Measurements from ENCODE around the gene HPS1. TPM values are rescaled to one million over a fixed set of nuclear protein-coding genes. Genes with fewer than 3 reads are reported as not detected.

Gene HPS1
- polyA plus RNA-seq, 2 of the 4 experiments (the other 2 are of a cell fraction): 25.1 to 28.2 TPM

DNA sequence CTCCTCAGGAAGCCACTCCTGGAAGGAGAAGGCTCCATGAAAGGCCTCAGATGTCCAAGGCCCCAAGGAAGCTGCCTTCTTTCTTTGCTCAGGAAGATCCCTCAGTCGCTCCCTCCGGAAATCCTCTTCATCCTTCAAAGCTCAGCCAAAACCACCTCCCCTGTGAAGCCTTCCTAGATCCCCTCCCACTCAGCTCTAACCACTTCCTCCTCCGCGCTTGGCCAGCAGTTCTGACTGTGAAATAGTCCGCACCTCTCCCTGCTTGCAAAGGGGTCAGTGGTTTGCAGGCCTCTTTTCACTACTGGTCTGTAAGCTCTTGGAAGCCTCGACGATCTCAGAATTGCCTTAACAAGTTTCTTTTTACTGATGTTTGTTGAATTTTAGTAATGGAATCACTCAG is 55.7 kb downstream of the HPS1 start:
- ChIA-PET POLR2A (interaction anchor here (1.6 kb wide), 1 partner anchor 24 kb away, joined by 3 read pairs; the partner anchor contains the start of gene PYROXD2), CTCF (no interaction called here)
- Histone ChIP-seq H3K4me3 (no peak overlapping the region), H3K4me2 (no peak overlapping the region), H3K27ac (no peak overlapping the region), H3K9me3 (no peaks in the 10 kb centered on the region), H3K4me1 (no peaks in the 10 kb centered on the region)
- DNase-seq (ENCODE audit: low read depth in 1 of 2, low spot score in 1 of 2) (no peak), FAIRE-seq (no peak), ATAC-seq (no peak)
- WGBS (ENCODE audit: missing lambda C conversion rate): 87% methylated on average over 7 of the region's 7 CpGs
- TF ChIP-seq, protein P1, sequence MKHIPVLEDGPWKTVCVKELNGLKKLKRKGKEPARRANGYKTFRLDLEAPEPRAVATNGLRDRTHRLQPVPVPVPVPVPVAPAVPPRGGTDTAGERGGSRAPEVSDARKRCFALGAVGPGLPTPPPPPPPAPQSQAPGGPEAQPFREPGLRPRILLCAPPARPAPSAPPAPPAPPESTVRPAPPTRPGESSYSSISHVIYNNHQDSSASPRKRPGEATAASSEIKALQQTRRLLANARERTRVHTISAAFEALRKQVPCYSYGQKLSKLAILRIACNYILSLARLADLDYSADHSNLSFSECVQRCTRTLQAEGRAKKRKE (CRISPR knock-in tag; IDR thresholded peaks at IDR 0.05; ENCODE audit: low read depth): no peak
- no peak for TF ChIP-seq CEBPB (IDR thresholded peaks at IDR 0.05)
- TF ChIP-seq EHMT2 (IDR thresholded peaks at IDR 0.05; ENCODE audit: low read depth): no peak
- TF ChIP-seq MYC (IDR thresholded peaks at IDR 0.05; ENCODE audit: borderline replicate concordance, low read length): no peak
- TF ChIP-seq, protein P2, sequence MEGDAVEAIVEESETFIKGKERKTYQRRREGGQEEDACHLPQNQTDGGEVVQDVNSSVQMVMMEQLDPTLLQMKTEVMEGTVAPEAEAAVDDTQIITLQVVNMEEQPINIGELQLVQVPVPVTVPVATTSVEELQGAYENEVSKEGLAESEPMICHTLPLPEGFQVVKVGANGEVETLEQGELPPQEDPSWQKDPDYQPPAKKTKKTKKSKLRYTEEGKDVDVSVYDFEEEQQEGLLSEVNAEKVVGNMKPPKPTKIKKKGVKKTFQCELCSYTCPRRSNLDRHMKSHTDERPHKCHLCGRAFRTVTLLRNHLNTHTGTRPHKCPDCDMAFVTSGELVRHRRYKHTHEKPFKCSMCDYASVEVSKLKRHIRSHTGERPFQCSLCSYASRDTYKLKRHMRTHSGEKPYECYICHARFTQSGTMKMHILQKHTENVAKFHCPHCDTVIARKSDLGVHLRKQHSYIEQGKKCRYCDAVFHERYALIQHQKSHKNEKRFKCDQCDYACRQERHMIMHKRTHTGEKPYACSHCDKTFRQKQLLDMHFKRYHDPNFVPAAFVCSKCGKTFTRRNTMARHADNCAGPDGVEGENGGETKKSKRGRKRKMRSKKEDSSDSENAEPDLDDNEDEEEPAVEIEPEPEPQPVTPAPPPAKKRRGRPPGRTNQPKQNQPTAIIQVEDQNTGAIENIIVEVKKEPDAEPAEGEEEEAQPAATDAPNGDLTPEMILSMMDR (IDR thresholded peaks at IDR 0.05): no peak
- TF ChIP-seq JUN (IDR thresholded peaks at IDR 0.05): no peak
- TF ChIP-seq JUNB (IDR thresholded peaks at IDR 0.05): no peak
- no peak for TF ChIP-seq ZC3H11A (IDR thresholded peaks at IDR 0.05)
- TF ChIP-seq, protein P3, sequence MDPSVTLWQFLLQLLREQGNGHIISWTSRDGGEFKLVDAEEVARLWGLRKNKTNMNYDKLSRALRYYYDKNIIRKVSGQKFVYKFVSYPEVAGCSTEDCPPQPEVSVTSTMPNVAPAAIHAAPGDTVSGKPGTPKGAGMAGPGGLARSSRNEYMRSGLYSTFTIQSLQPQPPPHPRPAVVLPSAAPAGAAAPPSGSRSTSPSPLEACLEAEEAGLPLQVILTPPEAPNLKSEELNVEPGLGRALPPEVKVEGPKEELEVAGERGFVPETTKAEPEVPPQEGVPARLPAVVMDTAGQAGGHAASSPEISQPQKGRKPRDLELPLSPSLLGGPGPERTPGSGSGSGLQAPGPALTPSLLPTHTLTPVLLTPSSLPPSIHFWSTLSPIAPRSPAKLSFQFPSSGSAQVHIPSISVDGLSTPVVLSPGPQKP (IDR thresholded peaks at IDR 0.05; ENCODE audit: low read depth, low read length): no peak
- TF ChIP-seq, protein P4, sequence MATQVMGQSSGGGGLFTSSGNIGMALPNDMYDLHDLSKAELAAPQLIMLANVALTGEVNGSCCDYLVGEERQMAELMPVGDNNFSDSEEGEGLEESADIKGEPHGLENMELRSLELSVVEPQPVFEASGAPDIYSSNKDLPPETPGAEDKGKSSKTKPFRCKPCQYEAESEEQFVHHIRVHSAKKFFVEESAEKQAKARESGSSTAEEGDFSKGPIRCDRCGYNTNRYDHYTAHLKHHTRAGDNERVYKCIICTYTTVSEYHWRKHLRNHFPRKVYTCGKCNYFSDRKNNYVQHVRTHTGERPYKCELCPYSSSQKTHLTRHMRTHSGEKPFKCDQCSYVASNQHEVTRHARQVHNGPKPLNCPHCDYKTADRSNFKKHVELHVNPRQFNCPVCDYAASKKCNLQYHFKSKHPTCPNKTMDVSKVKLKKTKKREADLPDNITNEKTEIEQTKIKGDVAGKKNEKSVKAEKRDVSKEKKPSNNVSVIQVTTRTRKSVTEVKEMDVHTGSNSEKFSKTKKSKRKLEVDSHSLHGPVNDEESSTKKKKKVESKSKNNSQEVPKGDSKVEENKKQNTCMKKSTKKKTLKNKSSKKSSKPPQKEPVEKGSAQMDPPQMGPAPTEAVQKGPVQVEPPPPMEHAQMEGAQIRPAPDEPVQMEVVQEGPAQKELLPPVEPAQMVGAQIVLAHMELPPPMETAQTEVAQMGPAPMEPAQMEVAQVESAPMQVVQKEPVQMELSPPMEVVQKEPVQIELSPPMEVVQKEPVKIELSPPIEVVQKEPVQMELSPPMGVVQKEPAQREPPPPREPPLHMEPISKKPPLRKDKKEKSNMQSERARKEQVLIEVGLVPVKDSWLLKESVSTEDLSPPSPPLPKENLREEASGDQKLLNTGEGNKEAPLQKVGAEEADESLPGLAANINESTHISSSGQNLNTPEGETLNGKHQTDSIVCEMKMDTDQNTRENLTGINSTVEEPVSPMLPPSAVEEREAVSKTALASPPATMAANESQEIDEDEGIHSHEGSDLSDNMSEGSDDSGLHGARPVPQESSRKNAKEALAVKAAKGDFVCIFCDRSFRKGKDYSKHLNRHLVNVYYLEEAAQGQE (IDR thresholded peaks at IDR 0.05): no peak

DNA sequence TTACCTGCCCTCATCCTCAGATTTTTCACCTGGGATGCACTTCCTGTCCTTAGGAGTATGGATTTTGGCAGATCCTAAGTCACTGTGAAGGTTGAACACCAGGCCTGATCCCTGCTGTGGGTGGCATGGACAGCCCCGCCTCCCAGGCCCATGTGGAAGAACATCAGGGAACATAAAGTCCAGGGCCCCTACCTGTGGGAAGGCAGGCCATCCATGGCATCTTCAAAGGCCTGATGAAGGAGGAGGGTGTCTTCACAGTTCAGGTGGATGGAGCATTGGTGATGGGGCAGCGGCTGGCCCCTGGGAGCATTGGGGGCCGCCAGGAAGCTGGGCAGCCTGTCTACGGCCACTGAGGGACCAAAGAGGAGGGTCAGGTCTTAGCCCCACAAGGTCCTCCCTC is 56.3 kb downstream of the HPS1 start:
- FAIRE-seq (no peak), ATAC-seq (no peak), DNase-seq (ENCODE audit: low read depth in 1 of 2, low spot score in 1 of 2) (no peak)
- H3K4me1 ChIP-seq: no peaks in the 10 kb centered on the region
- no peaks in the 10 kb centered on the region for H3K9me3 ChIP-seq
- no peak overlapping the region for H3K4me2 ChIP-seq
- H3K4me3 ChIP-seq: no peak overlapping the region
- CTCF ChIA-PET: no interaction called here
- H3K27ac ChIP-seq: no peak overlapping the region
- POLR2A ChIA-PET: no interaction called here
- WGBS (ENCODE audit: missing lambda C conversion rate): 65% methylated on average over 3 of the region's 4 CpGs
- TF ChIP-seq, protein P5, sequence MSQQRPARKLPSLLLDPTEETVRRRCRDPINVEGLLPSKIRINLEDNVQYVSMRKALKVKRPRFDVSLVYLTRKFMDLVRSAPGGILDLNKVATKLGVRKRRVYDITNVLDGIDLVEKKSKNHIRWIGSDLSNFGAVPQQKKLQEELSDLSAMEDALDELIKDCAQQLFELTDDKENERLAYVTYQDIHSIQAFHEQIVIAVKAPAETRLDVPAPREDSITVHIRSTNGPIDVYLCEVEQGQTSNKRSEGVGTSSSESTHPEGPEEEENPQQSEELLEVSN (IDR thresholded peaks at IDR 0.05; ENCODE audit: borderline replicate concordance, low read depth): no peak
- TF ChIP-seq, protein P4 (IDR thresholded peaks at IDR 0.05): no peak
- TF ChIP-seq FOSL2 (IDR thresholded peaks at IDR 0.05) (no peak), FOSL2 (CRISPR knock-in tag; IDR thresholded peaks at IDR 0.05) (no peak), TP53 (CRISPR knock-in tag; IDR thresholded peaks at IDR 0.05) (no peak), HEYL (CRISPR knock-in tag; IDR thresholded peaks at IDR 0.05) (no peak), GATA3 (IDR thresholded peaks at IDR 0.05; ENCODE audit: borderline replicate concordance) (no peak), CHD4 (IDR thresholded peaks at IDR 0.05; ENCODE audit: borderline replicate concordance) (no peak), CEBPB (IDR thresholded peaks at IDR 0.05) (no peak), TFCP2L1 (CRISPR knock-in tag; IDR thresholded peaks at IDR 0.05) (no peak), MAZ (IDR thresholded peaks at IDR 0.05; ENCODE audit: borderline replicate concordance, low read depth, low read length) (no peak)
- TF ChIP-seq, protein P6, sequence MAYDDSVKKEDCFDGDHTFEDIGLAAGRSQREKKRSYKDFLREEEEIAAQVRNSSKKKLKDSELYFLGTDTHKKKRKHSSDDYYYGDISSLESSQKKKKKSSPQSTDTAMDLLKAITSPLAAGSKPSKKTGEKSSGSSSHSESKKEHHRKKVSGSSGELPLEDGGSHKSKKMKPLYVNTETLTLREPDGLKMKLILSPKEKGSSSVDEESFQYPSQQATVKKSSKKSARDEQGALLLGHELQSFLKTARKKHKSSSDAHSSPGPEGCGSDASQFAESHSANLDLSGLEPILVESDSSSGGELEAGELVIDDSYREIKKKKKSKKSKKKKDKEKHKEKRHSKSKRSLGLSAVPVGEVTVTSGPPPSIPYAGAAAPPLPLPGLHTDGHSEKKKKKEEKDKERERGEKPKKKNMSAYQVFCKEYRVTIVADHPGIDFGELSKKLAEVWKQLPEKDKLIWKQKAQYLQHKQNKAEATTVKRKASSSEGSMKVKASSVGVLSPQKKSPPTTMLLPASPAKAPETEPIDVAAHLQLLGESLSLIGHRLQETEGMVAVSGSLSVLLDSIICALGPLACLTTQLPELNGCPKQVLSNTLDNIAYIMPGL (CRISPR knock-in tag; IDR thresholded peaks at IDR 0.05; ENCODE audit: borderline replicate concordance): no peak
- TF ChIP-seq, protein P7, sequence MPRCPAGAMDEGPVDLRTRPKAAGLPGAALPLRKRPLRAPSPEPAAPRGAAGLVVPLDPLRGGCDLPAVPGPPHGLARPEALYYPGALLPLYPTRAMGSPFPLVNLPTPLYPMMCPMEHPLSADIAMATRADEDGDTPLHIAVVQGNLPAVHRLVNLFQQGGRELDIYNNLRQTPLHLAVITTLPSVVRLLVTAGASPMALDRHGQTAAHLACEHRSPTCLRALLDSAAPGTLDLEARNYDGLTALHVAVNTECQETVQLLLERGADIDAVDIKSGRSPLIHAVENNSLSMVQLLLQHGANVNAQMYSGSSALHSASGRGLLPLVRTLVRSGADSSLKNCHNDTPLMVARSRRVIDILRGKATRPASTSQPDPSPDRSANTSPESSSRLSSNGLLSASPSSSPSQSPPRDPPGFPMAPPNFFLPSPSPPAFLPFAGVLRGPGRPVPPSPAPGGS (IDR thresholded peaks at IDR 0.05): no peak

Measured in A549 (cell line).